Measurements from ENCODE around the gene SMIM41. TPM values are rescaled to one million over a fixed set of nuclear protein-coding genes. Genes with fewer than 3 reads are reported as not detected.
A peak's percentile ranks its signal among the peaks of the same experiment; 100 is the strongest.

Gene SMIM41
- total RNA-seq, 2 donors from 2014 or later = not detected

- Mint-ChIP-seq H3K4me3 (no peak overlapping the region), H3K9me3 (no peaks in the 10 kb centered on the region), H3K4me1 (ENCODE audit: low read depth) (no peaks in the 10 kb centered on the region), H3K27me3 (ENCODE audit: low read depth) (no peaks in the 10 kb centered on the region), H3K27ac (no peak overlapping the region), H3K36me3 (ENCODE audit: insufficient read depth in 2 of 2) (no peaks in the 10 kb centered on the region)
- ATAC-seq (replicated peaks in 1 of 2) (no peak), DNase-seq (no peak)
Observed at GRCh38 chr12:52139147-52139546, 59.6 kb downstream of the SMIM41 start.

GRCh38 chr12:52139579-52140062, 60.1 kb downstream of the SMIM41 start:
- Mint-ChIP-seq H3K9me3 (no peaks in the 10 kb centered on the region), H3K27me3 (ENCODE audit: low read depth) (no peaks in the 10 kb centered on the region), H3K4me1 (ENCODE audit: low read depth) (no peaks in the 10 kb centered on the region), H3K4me3 (no peak overlapping the region), H3K27ac (no peak overlapping the region), H3K36me3 (ENCODE audit: insufficient read depth in 2 of 2) (no peaks in the 10 kb centered on the region)
- ATAC-seq (replicated peaks in 1 of 2) (peak; percentile 75), DNase-seq (peak; percentile 40 to 48)

- no peaks in the 10 kb centered on the region for H3K27me3 Mint-ChIP-seq (ENCODE audit: low read depth)
- H3K4me3 Mint-ChIP-seq = no peak overlapping the region
- ATAC-seq (replicated peaks in 1 of 2) (no peak), DNase-seq (no peak)
- no peak overlapping the region for H3K27ac Mint-ChIP-seq
- no peaks in the 10 kb centered on the region for H3K36me3 Mint-ChIP-seq (ENCODE audit: insufficient read depth in 2 of 2)
- no peaks in the 10 kb centered on the region for H3K4me1 Mint-ChIP-seq (ENCODE audit: low read depth)
- no peaks in the 10 kb centered on the region for H3K9me3 Mint-ChIP-seq
Observed at GRCh38 chr12:52141306-52141705, 61.8 kb downstream of the SMIM41 start.

- H3K4me1 Mint-ChIP-seq (ENCODE audit: low read depth) = no peaks in the 10 kb centered on the region
- no peaks in the 10 kb centered on the region for H3K9me3 Mint-ChIP-seq
- H3K27ac Mint-ChIP-seq = no peak overlapping the region
Observed at GRCh38 chr12:52141875-52142274, 62.4 kb downstream of the SMIM41 start.

GRCh38 chr12:52142431-52142830, 62.9 kb downstream of the SMIM41 start:
- no peaks in the 10 kb centered on the region for H3K9me3 Mint-ChIP-seq
- H3K4me3 Mint-ChIP-seq = no peak overlapping the region
- H3K27ac Mint-ChIP-seq = no peak overlapping the region
- H3K27me3 Mint-ChIP-seq (ENCODE audit: low read depth) = no peaks in the 10 kb centered on the region
- ATAC-seq (replicated peaks in 1 of 2) (no peak), DNase-seq (no peak)
- no peaks in the 10 kb centered on the region for H3K36me3 Mint-ChIP-seq (ENCODE audit: insufficient read depth in 2 of 2)
- H3K4me1 Mint-ChIP-seq (ENCODE audit: low read depth) = no peaks in the 10 kb centered on the region

More at GRCh38 chr12:52141875-52142274, 62.4 kb downstream of the SMIM41 start:
- Mint-ChIP-seq H3K27me3 (ENCODE audit: low read depth) (no peaks in the 10 kb centered on the region), H3K4me3 (no peak overlapping the region), H3K36me3 (ENCODE audit: insufficient read depth in 2 of 2) (no peaks in the 10 kb centered on the region)
- ATAC-seq (replicated peaks in 1 of 2) = no peak
- DNase-seq = no peak

- Mint-ChIP-seq H3K36me3 (ENCODE audit: insufficient read depth in 2 of 2) (no peaks in the 10 kb centered on the region), H3K27ac (no peak overlapping the region), H3K9me3 (no peaks in the 10 kb centered on the region), H3K27me3 (ENCODE audit: low read depth) (no peaks in the 10 kb centered on the region), H3K4me1 (ENCODE audit: low read depth) (no peaks in the 10 kb centered on the region), H3K4me3 (no peak overlapping the region)
- ATAC-seq (replicated peaks in 1 of 2) (no peak), DNase-seq (no peak)
Observed at GRCh38 chr12:52144512-52145227, 65.2 kb downstream of the SMIM41 start.

- ATAC-seq (replicated peaks in 1 of 2) (no peak), DNase-seq (no peak)
- no peaks in the 10 kb centered on the region for H3K36me3 Mint-ChIP-seq (ENCODE audit: insufficient read depth in 2 of 2)
- H3K27me3 Mint-ChIP-seq (ENCODE audit: low read depth) = no peaks in the 10 kb centered on the region
- no peak overlapping the region for H3K27ac Mint-ChIP-seq
- no peak overlapping the region for H3K4me3 Mint-ChIP-seq
- H3K4me1 Mint-ChIP-seq (ENCODE audit: low read depth) = no peaks in the 10 kb centered on the region
- H3K9me3 Mint-ChIP-seq = no peaks in the 10 kb centered on the region
Observed at GRCh38 chr12:52145228-52146088, 66.0 kb downstream of the SMIM41 start.

GRCh38 chr12:52146089-52146821, 66.8 kb downstream of the SMIM41 start:
- no peaks in the 10 kb centered on the region for H3K27me3 Mint-ChIP-seq (ENCODE audit: low read depth)
- ATAC-seq (replicated peaks in 1 of 2) (no peak), DNase-seq (no peak)
- no peaks in the 10 kb centered on the region for H3K9me3 Mint-ChIP-seq
- H3K27ac Mint-ChIP-seq = no peak overlapping the region
- no peak overlapping the region for H3K4me3 Mint-ChIP-seq
- H3K4me1 Mint-ChIP-seq (ENCODE audit: low read depth) = peaks cover under 1% of the 10 kb centered on the region
- no peaks in the 10 kb centered on the region for H3K36me3 Mint-ChIP-seq (ENCODE audit: insufficient read depth in 2 of 2)

- DNase-seq (no peak), ATAC-seq (replicated peaks in 1 of 2) (no peak)
- no peaks in the 10 kb centered on the region for H3K36me3 Mint-ChIP-seq (ENCODE audit: insufficient read depth in 2 of 2)
- no peaks in the 10 kb centered on the region for H3K9me3 Mint-ChIP-seq
- no peak overlapping the region for H3K4me3 Mint-ChIP-seq
- no peaks in the 10 kb centered on the region for H3K27me3 Mint-ChIP-seq (ENCODE audit: low read depth)
- no peak overlapping the region for H3K27ac Mint-ChIP-seq
- H3K4me1 Mint-ChIP-seq (ENCODE audit: low read depth) = peaks cover 7% of the 10 kb centered on the region
Observed at GRCh38 chr12:52146822-52147366, 67.4 kb downstream of the SMIM41 start.

- Mint-ChIP-seq H3K27me3 (ENCODE audit: low read depth) (no peaks in the 10 kb centered on the region), H3K9me3 (no peaks in the 10 kb centered on the region), H3K4me1 (ENCODE audit: low read depth) (peaks cover 8% of the 10 kb centered on the region), H3K4me3 (no peak overlapping the region), H3K36me3 (ENCODE audit: insufficient read depth in 2 of 2) (no peaks in the 10 kb centered on the region), H3K27ac (no peak overlapping the region)
- ATAC-seq (replicated peaks in 1 of 2) = no peak
- DNase-seq = no peak
Observed at GRCh38 chr12:52147367-52147963, 68.0 kb downstream of the SMIM41 start.

GRCh38 chr12:52147964-52148463, 68.5 kb downstream of the SMIM41 start:
- peaks cover 8% of the 10 kb centered on the region for H3K4me1 Mint-ChIP-seq (ENCODE audit: low read depth)
- no peak overlapping the region for H3K27ac Mint-ChIP-seq
- no peak for DNase-seq
- H3K27me3 Mint-ChIP-seq (ENCODE audit: low read depth) = no peaks in the 10 kb centered on the region
- no peaks in the 10 kb centered on the region for H3K36me3 Mint-ChIP-seq (ENCODE audit: insufficient read depth in 2 of 2)
- ATAC-seq (replicated peaks in 1 of 2) = no peak
- H3K9me3 Mint-ChIP-seq = no peaks in the 10 kb centered on the region
- no peak overlapping the region for H3K4me3 Mint-ChIP-seq

- H3K4me3 Mint-ChIP-seq = no peak overlapping the region
- H3K36me3 Mint-ChIP-seq (ENCODE audit: insufficient read depth in 2 of 2) = no peaks in the 10 kb centered on the region
- no peaks in the 10 kb centered on the region for H3K27me3 Mint-ChIP-seq (ENCODE audit: low read depth)
- H3K4me1 Mint-ChIP-seq (ENCODE audit: low read depth) = peaks cover 8% of the 10 kb centered on the region
- no peak overlapping the region for H3K27ac Mint-ChIP-seq
- ATAC-seq (replicated peaks in 1 of 2) (no peak), DNase-seq (no peak)
- H3K9me3 Mint-ChIP-seq = no peaks in the 10 kb centered on the region
Observed at GRCh38 chr12:52148464-52149181, 69.1 kb downstream of the SMIM41 start.
